Tibial nerve (tissue), 3 donors: ENCODE results near the gene LSM2.

ENCODE experiments used
- CTCF ChIP-seq, 5 experiments: fragments of 200-600 bp in 3 of 5; fragments of 450-650 bp in 2 of 5; sonication (generic) in 3 of 5; IDR thresholded peaks; one replicate each; pipeline ENCODE4 v1.5.1; 2016 to 2019; ENCODE audit warnings: antibody characterized with exemption in 5 of 5, mild to moderate bottlenecking in 3 of 5, moderate library complexity in 2 of 5
- POLR2A ChIP-seq, 2 donors: fragments of 450-650 bp; IDR thresholded peaks; one replicate each; pipeline ENCODE4 v1.6.1; 2017; ENCODE audit warnings: antibody characterized with exemption in 2 of 2, mild to moderate bottlenecking in 2 of 2, moderate library complexity in 2 of 2

- no peak for TF ChIP-seq CTCF (IDR thresholded peaks at IDR 0.05)
- TF ChIP-seq POLR2A (IDR thresholded peaks at IDR 0.05), result no peak
These were observed 30.2 kb downstream of the LSM2 start for GRCh38 chr6:31776485-31776988.
